Lower lobe of right lung (tissue), 2 donors: ENCODE data around the gene LRRC43. TPM values are rescaled to one million over a fixed set of nuclear protein-coding genes. Genes with fewer than 3 reads are reported as not detected.
"Not testable (repeated sequence)": the region's sequence is repeated elsewhere in the genome, so short reads cannot be mapped to it uniquely, and the experiment has no call there.

Experiments used
- ATAC-seq, 2 donors: fragments of 200-7000 bp; cut with Tn5 transposase; one replicate each; pipeline ENCODE4 v1.9.1; 2020 to 2022; ENCODE audit warnings: mild to moderate bottlenecking in 2 of 2, moderate library complexity in 2 of 2
- DNase-seq: peaks from one replicate; pipeline ENCODE4 v3.0.0-alpha.2; 2020
- H3K27ac ChIP-seq: fragments of 200-600 bp; one replicate; pipeline ENCODE4 v1.8.0; 2022
- H3K27me3 ChIP-seq: fragments of 200-600 bp; one replicate; pipeline ENCODE4 v1.8.0; 2022; ENCODE audit warnings: low read depth
- H3K36me3 ChIP-seq: fragments of 200-600 bp; one replicate; pipeline ENCODE4 v1.8.0; 2022; ENCODE audit warnings: mild to moderate bottlenecking
- H3K4me1 ChIP-seq: fragments of 200-600 bp; one replicate; pipeline ENCODE4 v1.8.0; 2022
- H3K4me3 ChIP-seq: fragments of 200-600 bp; one replicate; pipeline ENCODE4 v1.8.0; 2022; ENCODE audit warnings: mild to moderate bottlenecking
- H3K9me3 ChIP-seq: fragments of 200-600 bp; one replicate; pipeline ENCODE4 v1.8.0; 2022
- intact Hi-C: fragments of 100-400 bp; cut with DNase I; formaldehyde crosslinking; loops from one replicate; pipeline ENCODE4 v1.11.0; 2022
- total RNA-seq: library from RNA; stranded (reverse); fragmentation: NEBNext Ultra II Directional; extraction: Animal tissue kit (Norgen Biotek cat#: 25700); gene quantifications from one replicate; pipeline ENCODE4 v1.2.1, GENCODE V29; 2021
- TF ChIP-seq, protein P1 (sequence below): fragments of 200-600 bp; IDR thresholded peaks from one replicate; pipeline ENCODE4 v1.8.0; 2022; ENCODE audit warnings: antibody characterized with exemption, mild to moderate bottlenecking
- donor health status: DM: no; HTN: yes; CAD: no; lungs with severe emphysema.

LRRC43 gene
- total RNA-seq, 1 donor from 2014 or later, result 4.2 TPM

DNA sequence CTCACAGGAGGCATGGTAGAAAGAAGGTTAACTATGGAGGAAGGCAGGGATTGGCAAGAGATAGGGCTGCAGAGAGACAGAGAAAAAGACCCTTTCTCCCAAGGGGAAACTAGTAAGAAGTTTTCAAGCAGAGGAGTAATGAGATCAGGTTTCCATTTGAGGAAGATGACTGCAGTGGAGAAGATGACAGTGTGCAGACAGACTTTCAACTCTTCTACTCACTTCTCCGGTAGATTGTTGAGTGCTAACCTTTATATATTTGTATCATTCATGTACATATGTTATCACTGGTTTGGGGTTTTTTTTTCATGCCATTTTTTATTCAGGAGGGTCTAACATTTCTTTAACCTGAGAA, 14.7 kb downstream of the LRRC43 start:
- Histone ChIP-seq H3K4me3 (no peak overlapping the region), H3K36me3 (no peaks in the 10 kb centered on the region), H3K9me3 (no peaks in the 10 kb centered on the region), H3K27ac (no peak overlapping the region), H3K4me1 (no peaks in the 10 kb centered on the region), H3K27me3 (peaks cover 32% of the 10 kb centered on the region)
- TF ChIP-seq, protein P1, sequence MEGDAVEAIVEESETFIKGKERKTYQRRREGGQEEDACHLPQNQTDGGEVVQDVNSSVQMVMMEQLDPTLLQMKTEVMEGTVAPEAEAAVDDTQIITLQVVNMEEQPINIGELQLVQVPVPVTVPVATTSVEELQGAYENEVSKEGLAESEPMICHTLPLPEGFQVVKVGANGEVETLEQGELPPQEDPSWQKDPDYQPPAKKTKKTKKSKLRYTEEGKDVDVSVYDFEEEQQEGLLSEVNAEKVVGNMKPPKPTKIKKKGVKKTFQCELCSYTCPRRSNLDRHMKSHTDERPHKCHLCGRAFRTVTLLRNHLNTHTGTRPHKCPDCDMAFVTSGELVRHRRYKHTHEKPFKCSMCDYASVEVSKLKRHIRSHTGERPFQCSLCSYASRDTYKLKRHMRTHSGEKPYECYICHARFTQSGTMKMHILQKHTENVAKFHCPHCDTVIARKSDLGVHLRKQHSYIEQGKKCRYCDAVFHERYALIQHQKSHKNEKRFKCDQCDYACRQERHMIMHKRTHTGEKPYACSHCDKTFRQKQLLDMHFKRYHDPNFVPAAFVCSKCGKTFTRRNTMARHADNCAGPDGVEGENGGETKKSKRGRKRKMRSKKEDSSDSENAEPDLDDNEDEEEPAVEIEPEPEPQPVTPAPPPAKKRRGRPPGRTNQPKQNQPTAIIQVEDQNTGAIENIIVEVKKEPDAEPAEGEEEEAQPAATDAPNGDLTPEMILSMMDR, result no peak
- DNase-seq (no peak), ATAC-seq (no peak)
- intact Hi-C loops, result no loop called here

DNA sequence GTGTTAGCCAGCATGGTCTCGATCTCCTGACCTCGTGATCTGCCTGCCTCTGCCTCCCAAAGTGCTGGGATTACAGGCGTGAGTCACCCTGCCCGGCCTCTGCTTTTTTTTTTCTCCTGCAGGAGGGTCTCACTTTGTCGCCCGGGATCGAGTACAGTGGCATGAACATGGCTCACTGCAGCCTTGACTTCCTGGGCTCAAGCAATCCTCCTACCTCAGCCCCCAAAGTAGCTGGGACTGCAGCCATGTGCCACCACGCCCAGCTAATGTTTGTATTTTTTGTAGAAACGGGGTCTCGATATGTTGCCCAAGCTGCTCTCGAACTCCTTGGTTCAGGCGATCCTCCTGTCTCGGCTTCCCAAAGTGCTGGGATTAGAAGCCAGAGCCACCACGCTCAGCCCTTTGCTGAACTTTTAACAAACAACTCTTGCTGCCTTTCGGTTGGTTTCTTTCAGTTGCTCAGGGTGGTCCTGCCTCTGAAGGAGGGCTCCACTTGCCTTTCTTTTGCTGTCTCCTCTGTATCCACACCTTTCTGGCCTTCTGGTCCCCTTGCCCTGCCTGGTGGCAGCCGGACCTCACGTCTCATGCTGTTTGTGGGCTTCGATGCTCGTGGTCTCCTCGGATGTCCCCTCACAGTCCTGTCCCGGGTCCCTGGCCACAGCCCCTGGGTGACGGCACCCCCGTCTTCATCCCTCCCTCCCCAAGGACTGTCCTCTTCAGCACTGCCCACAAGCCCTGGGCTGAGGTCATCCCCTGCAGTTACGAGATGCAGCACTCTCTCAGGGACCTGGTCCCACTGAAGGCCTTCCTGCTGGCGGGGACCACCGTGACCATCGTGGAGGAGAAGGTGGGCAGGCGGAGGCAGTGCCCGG, 16.8 kb downstream of the LRRC43 start:
- Histone ChIP-seq H3K4me3 (no peak overlapping the region), H3K27me3 (peaks cover 52% of the 10 kb centered on the region), H3K36me3 (no peaks in the 10 kb centered on the region), H3K4me1 (peaks cover 19% of the 10 kb centered on the region), H3K9me3 (no peaks in the 10 kb centered on the region), H3K27ac (no peak overlapping the region)
- TF ChIP-seq, protein P1, result no peak
- ATAC-seq (no peak), DNase-seq (no peak)
- intact Hi-C loops, result no loop called here

DNA sequence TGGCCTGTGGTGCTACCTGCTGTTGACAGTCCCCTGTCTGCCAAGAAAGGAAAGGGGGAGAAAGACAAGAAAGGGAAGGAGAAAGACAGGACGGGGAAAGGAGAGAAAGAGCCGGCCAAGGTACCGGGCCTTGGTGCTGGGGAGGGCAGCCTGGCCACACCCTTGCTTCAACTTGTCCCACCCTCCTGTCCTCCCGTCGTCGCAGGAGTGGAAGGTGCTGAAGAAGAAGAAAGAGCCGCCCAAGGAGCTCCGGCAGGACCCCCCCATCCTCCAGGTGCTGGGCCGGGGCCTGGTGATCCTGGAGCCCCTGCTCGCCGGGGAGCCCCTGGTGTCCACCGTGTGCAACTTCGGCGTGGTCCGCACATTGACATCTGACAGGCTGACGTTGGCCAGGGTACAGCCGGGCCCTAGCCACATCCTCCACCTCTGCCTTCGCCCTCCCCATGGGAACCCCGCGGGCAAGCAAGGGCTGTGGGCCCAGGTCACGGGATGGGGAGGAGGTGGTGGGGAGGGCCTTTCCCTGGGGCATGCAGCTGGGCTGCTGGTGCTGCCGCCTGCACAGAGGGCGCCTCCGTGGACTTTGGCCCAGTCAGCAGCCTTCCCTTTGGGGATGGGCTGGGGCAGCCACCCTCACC, 17.7 kb downstream of the LRRC43 start:
- DNase-seq, result no peak
- Histone ChIP-seq H3K36me3 (no peaks in the 10 kb centered on the region), H3K4me3 (no peak overlapping the region), H3K4me1 (peaks cover 21% of the 10 kb centered on the region), H3K9me3 (no peaks in the 10 kb centered on the region), H3K27me3 (peaks cover 61% of the 10 kb centered on the region), H3K27ac (no peak overlapping the region)
- no peak for ATAC-seq
- intact Hi-C loops, result no loop called here
- TF ChIP-seq, protein P1, result no peak

DNA sequence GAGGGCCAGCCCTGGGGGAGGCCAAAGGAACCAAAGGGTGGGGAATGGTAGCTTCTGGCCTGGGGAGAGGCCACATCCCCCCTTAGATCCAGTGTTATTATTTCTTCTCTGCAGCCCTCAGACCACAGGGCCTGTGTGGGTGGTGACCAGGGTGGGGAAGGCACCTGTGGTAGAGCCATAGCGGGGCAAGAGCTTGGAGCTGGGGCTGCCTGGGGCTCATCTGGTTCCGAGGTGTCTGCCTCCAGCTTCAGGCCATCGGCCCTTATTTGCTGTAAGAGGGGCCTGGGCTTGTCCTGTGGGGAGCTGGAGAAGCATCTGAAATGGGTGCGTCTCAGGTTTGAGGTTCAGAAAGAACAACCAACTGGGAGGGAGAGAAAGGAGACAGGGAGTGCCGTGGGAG, 18.5 kb downstream of the LRRC43 start:
- TF ChIP-seq, protein P1, result no peak
- Histone ChIP-seq H3K4me3 (no peak overlapping the region), H3K9me3 (no peaks in the 10 kb centered on the region), H3K36me3 (no peaks in the 10 kb centered on the region), H3K4me1 (peaks cover 21% of the 10 kb centered on the region), H3K27ac (no peak overlapping the region), H3K27me3 (peaks cover 61% of the 10 kb centered on the region)
- ATAC-seq (no peak), DNase-seq (no peak)
- intact Hi-C loops, result no loop called here

DNA sequence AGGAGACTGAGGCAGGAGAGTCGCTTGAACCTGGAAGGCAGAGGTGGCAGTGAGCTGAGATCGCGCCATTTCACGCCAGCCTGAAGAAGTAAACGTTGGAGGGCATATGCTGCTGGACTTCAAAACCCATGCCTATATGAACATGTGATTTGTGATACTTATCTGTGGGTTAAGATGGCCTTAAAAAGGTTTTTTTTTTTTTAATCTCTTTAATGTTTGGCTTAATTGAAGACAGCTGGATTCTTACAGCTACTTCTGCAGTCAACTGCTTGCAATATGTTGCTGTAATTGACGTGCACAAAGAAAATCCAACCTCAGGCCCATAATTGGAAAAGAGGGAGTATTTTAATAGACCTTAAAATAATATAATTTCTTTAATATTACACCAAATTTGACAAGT, 19.1 kb downstream of the LRRC43 start:
- no peak for DNase-seq

DNA sequence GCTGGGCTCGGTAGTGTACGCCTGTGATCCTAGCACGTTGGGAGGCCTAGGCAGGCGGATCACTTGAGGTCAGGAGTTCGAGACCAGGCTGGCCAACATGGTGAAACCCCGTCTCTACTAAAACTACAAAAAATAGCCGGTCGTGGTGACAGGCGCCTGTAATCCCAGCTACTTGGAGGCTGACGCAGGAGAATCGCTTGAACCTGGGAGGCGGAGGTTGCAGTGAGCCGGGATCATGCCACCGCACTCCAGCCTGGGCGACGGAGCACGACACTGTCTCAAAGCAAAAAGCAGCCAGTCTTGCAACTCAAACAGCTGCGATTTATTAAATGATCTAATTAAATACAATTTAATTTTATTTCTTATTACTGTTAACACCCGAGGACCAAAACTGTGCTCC, 19.9 kb downstream of the LRRC43 start:
- H3K9me3 ChIP-seq, DNase-seq, ATAC-seq, intact Hi-C loops, H3K27ac ChIP-seq: not testable (repeated sequence)
- Histone ChIP-seq H3K36me3 (peaks cover 12% of the 10 kb centered on the region), H3K4me1 (peaks cover 21% of the 10 kb centered on the region), H3K27me3 (peaks cover 61% of the 10 kb centered on the region), H3K4me3 (peak overlapping the region; percentile 73)

More for the DNA sequence above, 19.1 kb downstream of the LRRC43 start:
- H3K9me3 ChIP-seq, result no peaks in the 10 kb centered on the region
- H3K27ac ChIP-seq, result no peak overlapping the region
- TF ChIP-seq, protein P1, result no peak
- intact Hi-C loops, result no loop called here
- no peak for ATAC-seq
- no peak overlapping the region for H3K4me3 ChIP-seq
- H3K4me1 ChIP-seq, result peaks cover 21% of the 10 kb centered on the region
- peaks cover 61% of the 10 kb centered on the region for H3K27me3 ChIP-seq
- peaks cover 4% of the 10 kb centered on the region for H3K36me3 ChIP-seq
